ENCODE data around the gene VIPR2. TPM values are rescaled to one million over a fixed set of nuclear protein-coding genes. Genes with fewer than 3 reads are reported as not detected.

Gene VIPR2
- total and polyA plus RNA-seq, 2 experiments from 2014 or later, result 1.3 to 2.7 TPM

- no peaks in the 10 kb centered on the region; the same call in 1 of the 3 replicates for H3K36me3 Mint-ChIP-seq (ENCODE audit: low read depth)
- H3K4me1 Mint-ChIP-seq, result peaks cover 4% of the 10 kb centered on the region
- H3K27ac ChIP-seq (ENCODE audit: low read depth), result no peak overlapping the region
- H3K4me1 ChIP-seq (ENCODE audit: insufficient read depth), result 0 out of 2 replicates have a peak, but pooled peaks cover 2% of the 10 kb centered on the region
- H3F3A ChIP-seq (replicated peaks; ENCODE audit: low read depth), result no peaks in the 10 kb centered on the region
- H3K36me3 ChIP-seq (ENCODE audit: insufficient read depth), result no peaks in the 10 kb centered on the region
- H3K9me3 Mint-ChIP-seq, result peaks cover 80% of the 10 kb centered on the region
- no peak for TF ChIP-seq ZNF462 (CRISPR knock-in tag; IDR thresholded peaks at IDR 0.05)
- TF ChIP-seq ZNF331 (CRISPR knock-in tag; IDR thresholded peaks at IDR 0.05; ENCODE audit: low read depth), result no peak
- no peak for TF ChIP-seq CTCF (conservative IDR thresholded peaks at IDR 0.05; ENCODE audit: low read depth in 2 of 2)
- no peak for TF ChIP-seq STAT1 (IDR thresholded peaks at IDR 0.05; ENCODE audit: unreplicated experiment)
- no peak for TF ChIP-seq ZNF114 (CRISPR knock-in tag; IDR thresholded peaks at IDR 0.05)
- no peak for TF ChIP-seq NANOG (IDR thresholded peaks at IDR 0.05; ENCODE audit: borderline replicate concordance)
- TF ChIP-seq EZH2phosphoT487 (IDR thresholded peaks at IDR 0.05; ENCODE audit: unreplicated experiment), result no peak
- TF ChIP-seq ETS1 (IDR thresholded peaks at IDR 0.05), result no peak
- no peak for TF ChIP-seq JUNB (IDR thresholded peaks at IDR 0.05; ENCODE audit: unreplicated experiment)
- TF ChIP-seq POLR2AphosphoS5 (IDR thresholded peaks at IDR 0.05; ENCODE audit: low read depth), result no peak
- TF ChIP-seq REST (IDR thresholded peaks at IDR 0.05; ENCODE audit: unreplicated experiment), result no peak
- no peak for TF ChIP-seq EZH2 (IDR thresholded peaks at IDR 0.05; ENCODE audit: low read depth, unreplicated experiment)
- no peak for TF ChIP-seq CREB1 (CRISPR knock-in tag; IDR thresholded peaks at IDR 0.05; ENCODE audit: low read depth)
- ATAC-seq (no peak), DNase-seq (ENCODE audit: low spot score) (no peak)
- no peak overlapping the region for H3K4me3 Mint-ChIP-seq
- no peak overlapping the region for H2AFZ ChIP-seq
- no peaks in the 10 kb centered on the region for H3K79me2 ChIP-seq (replicated peaks; ENCODE audit: insufficient read depth)
- no peaks in the 10 kb centered on the region for H4K20me1 ChIP-seq (replicated peaks; ENCODE audit: insufficient read depth)
- H3K27ac Mint-ChIP-seq, result no peak overlapping the region
- no peak overlapping the region for H3K4me3 ChIP-seq
- no peaks in the 10 kb centered on the region for H3K9me2 ChIP-seq (ENCODE audit: insufficient read depth)
- no peak overlapping the region for H3K4me2 ChIP-seq
- no peaks in the 10 kb centered on the region for H3K27me3 ChIP-seq (ENCODE audit: insufficient read depth)
- H3K27me3 Mint-ChIP-seq (ENCODE audit: insufficient read depth, low read depth, poor library complexity), result peaks cover 7% of the 10 kb centered on the region
Measured at GRCh38 chr7:159119026-159119741, 25.5 kb downstream of the VIPR2 start.

Measured in GM23338 (cell line).